Measurements from ENCODE around the gene SNX33. TPM values are rescaled to one million over a fixed set of nuclear protein-coding genes. Genes with fewer than 3 reads are reported as not detected.
"Not testable (repeated sequence)": the region's sequence is repeated elsewhere in the genome, so short reads cannot be mapped to it uniquely, and the experiment has no call there.

SNX33 gene
- total RNA-seq, 2 donors from 2014 or later, result 19.8 to 21.8 TPM

DNA sequence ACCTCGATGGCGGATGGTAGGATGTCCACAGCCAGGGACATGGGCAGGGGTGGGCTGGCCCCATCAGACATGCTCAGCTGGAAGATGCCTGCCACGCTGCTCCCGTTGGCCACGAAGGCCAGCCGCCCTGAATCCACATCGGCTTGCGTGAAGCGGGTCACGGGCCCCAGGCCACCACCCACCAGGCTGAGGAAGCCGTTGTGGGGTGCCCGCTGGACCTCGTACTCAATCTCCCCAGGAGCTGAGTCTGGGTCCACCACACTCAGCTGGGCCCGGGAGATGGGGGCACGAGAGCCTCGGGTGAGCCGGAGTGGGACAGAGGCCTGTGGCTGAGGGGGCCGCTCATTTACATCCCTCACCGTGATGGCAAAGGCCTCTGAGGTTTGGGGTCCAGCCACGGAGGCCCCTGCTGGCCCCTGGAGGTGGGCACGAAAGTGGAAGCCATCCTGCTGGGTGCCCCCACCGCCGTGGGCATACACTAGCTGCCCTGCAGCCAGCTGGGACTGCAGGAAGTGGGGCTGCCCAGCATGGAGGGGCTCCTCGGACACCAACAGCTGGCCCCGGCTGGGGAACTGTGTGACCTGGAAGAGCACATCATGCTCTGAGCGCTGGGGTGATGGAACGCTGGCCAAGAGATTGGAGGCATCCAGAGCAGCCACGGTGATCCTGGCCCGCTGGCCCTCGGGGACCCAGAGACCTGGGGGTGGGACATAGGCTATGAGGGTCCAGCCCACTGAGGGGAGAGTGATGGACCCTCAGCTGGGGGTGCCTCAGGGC lies 29.2 kb downstream of the SNX33 start:
- Histone ChIP-seq H3K4me3 (no peak overlapping the region), H3K36me3 (replicated peaks in 1 of 2; ENCODE audit: insufficient read depth in 1 of 2, low read depth in 2 of 2) (no peaks in the 10 kb centered on the region), H3K9me3 (no peaks in the 10 kb centered on the region), H3K27me3 (no peaks in the 10 kb centered on the region), H3K4me1 (peaks cover 19% of the 10 kb centered on the region), H3K27ac (no peak overlapping the region)
- intact Hi-C loops (cut with DNase I), result no loop called here
- DNase-seq (no peak), ATAC-seq (no peak)
- TF ChIP-seq POLR2A (IDR thresholded peaks at IDR 0.05), result no peak
- TF ChIP-seq, protein P1, sequence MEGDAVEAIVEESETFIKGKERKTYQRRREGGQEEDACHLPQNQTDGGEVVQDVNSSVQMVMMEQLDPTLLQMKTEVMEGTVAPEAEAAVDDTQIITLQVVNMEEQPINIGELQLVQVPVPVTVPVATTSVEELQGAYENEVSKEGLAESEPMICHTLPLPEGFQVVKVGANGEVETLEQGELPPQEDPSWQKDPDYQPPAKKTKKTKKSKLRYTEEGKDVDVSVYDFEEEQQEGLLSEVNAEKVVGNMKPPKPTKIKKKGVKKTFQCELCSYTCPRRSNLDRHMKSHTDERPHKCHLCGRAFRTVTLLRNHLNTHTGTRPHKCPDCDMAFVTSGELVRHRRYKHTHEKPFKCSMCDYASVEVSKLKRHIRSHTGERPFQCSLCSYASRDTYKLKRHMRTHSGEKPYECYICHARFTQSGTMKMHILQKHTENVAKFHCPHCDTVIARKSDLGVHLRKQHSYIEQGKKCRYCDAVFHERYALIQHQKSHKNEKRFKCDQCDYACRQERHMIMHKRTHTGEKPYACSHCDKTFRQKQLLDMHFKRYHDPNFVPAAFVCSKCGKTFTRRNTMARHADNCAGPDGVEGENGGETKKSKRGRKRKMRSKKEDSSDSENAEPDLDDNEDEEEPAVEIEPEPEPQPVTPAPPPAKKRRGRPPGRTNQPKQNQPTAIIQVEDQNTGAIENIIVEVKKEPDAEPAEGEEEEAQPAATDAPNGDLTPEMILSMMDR (IDR thresholded peaks at IDR 0.05), result no peak
- 84% methylated on average over 27 of the region's 30 CpGs; no CpG with 5 or more reads in 1 of the 2 donors for WGBS, 2 donors

DNA sequence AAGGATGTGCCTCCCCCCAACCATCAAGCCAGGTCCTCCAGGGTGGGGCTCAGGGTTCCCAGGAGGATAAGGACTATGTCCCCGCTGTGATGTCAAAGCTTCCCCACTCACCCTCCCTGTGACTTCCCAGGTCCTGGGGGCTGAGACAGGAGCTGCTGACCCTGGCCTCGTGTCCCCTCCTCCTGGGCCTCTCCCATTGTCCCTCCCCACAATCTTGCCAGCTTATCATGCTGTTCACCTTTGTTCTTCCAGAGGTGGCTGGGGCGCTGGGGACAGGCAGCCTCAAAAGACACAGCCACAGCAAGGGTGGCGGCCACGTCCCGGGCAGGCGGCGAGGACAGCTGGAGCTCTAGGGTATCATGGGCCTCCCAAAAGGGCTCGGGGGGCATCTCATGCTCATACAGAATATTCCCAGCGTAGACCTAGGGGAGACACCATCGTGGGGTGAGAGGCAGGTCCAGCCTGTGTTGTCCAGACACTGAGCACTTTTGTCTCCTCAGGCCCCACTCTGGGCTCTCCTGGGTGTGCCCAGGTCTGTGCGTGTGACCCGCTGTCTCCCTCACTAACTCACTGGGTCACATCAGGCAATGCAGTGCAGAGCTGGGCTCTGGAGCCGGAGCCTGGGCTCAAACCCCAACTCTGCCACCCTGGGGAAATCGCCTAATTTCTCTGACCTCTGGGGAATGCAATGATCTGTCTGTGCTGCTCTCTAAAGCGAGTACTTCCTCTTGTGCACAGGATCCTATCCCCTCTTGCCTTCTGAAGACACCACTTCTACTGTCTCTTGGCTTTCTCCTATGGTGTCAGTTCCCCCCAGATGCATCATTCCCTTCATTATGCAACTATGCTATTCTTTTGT lies 30.0 kb downstream of the SNX33 start:
- no peaks in the 10 kb centered on the region for H3K9me3 ChIP-seq
- intact Hi-C loops (cut with DNase I), result no loop called here
- DNase-seq, result no peak
- no peak for ATAC-seq
- no peak overlapping the region for H3K4me3 ChIP-seq
- no peaks in the 10 kb centered on the region for H3K36me3 ChIP-seq (replicated peaks in 1 of 2; ENCODE audit: insufficient read depth in 1 of 2, low read depth in 2 of 2)
- peaks cover 18% of the 10 kb centered on the region for H3K4me1 ChIP-seq
- H3K27me3 ChIP-seq, result no peaks in the 10 kb centered on the region
- WGBS, 2 donors, result 80 to 88% methylated on average over 13 to 15 of the region's 16 CpGs
- no peak for TF ChIP-seq POLR2A (IDR thresholded peaks at IDR 0.05)
- TF ChIP-seq, protein P1 (IDR thresholded peaks at IDR 0.05), result no peak
- no peak overlapping the region for H3K27ac ChIP-seq

DNA sequence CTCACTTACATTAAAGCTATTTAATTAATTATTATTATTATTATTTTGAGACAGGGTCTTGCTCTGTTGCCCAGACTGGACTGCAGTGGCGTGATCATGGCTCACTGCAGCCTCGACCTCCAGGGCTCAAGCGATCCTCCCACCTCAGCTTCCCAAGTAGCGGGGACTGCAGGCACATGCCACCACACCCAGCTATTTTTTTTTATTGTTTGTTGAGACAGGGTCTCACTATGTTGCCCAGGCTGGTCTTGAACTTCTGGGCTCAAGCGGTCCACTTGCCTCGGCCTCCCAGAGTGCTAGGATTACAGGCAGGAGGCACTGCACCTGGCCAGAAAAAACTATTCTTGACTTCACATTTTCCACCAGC lies 30.6 kb downstream of the SNX33 start:
- H3K4me1 ChIP-seq, result peaks cover 12% of the 10 kb centered on the region
- H3K27ac ChIP-seq; H3K4me3 ChIP-seq; DNase-seq; ATAC-seq; H3K27me3 ChIP-seq; H3K36me3 ChIP-seq (replicated peaks in 1 of 2; ENCODE audit: insufficient read depth in 1 of 2, low read depth in 2 of 2); intact Hi-C loops (cut with DNase I); H3K9me3 ChIP-seq: not testable (repeated sequence)
- 93% methylated on average over 6 of the region's 6 CpGs for WGBS, 2 donors

DNA sequence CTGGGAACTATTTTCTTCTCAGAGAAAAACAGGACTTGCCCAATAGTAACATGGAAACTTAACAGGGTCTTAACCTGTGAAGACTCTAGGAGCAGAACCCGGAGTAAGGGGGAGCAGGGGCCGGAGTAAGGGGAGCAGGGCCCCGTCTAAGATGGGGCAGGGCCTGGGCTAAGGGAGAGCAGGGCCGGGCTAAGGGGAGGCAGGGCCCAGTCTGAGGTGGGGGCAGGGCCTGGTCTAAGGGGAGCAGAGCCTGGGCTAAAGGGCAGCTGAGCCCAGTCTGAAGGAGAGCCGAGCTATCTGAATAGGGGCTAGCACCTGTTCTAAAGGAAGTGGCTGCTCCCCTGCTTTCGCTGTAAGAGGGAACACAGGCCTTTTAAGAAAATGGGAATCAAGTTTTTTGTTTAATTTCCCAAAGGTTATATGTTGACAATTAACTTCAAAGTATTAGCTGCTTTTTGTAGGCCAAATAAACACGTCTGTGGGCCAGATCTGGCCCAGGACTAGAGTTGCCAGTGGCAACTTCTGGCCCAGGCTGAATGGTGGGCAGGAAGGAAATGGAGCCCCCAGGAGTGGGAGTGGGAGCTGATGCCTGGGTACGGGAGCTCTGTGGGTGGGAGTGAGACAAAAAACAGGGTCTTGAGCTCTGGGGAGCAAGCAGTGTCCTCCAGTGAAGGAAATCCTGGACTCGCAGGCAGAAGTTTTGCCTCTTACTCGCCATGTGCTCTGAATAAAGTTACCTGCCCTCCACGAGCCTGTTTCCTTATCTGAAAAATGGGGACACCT lies 32.5 kb downstream of the SNX33 start:
- no peak overlapping the region for H3K27ac ChIP-seq
- no peaks in the 10 kb centered on the region for H3K36me3 ChIP-seq (replicated peaks in 1 of 2; ENCODE audit: insufficient read depth in 1 of 2, low read depth in 2 of 2)
- no peak for ATAC-seq
- no peaks in the 10 kb centered on the region for H3K9me3 ChIP-seq
- TF ChIP-seq, protein P1 (IDR thresholded peaks at IDR 0.05), result no peak
- TF ChIP-seq POLR2A (IDR thresholded peaks at IDR 0.05), result no peak
- peaks cover 14% of the 10 kb centered on the region for H3K4me1 ChIP-seq
- no peak for DNase-seq
- intact Hi-C loops (cut with DNase I), result loop anchor here (10.0 kb wide), 1 partner anchor 315 kb away; the partner anchor contains the start of gene MAN2C1
- no peak overlapping the region for H3K4me3 ChIP-seq
- WGBS, 2 donors, result 67 to 71% methylated on average over 11 of the region's 11 CpGs
- H3K27me3 ChIP-seq, result no peaks in the 10 kb centered on the region

Measured in body of pancreas (tissue), 4 donors.